ENCODE data around the gene HIGD1B.
"Not testable (repeated sequence)": the region's sequence is repeated elsewhere in the genome, so short reads cannot be mapped to it uniquely, and the experiment has no call there.

The HIGD1B gene
- total RNA-seq = 0 reads per million in 2 donors

- no peak for DNase-seq
Measured at GRCh38 chr17:44847586-44847985, at the start of gene HIGD1B. Gene HIGD1B, plus strand, starts transcription at chr17:44847883. Its CDS starts 270 bp downstream, at chr17:44848153.

- no peak for DNase-seq
Measured at GRCh38 chr17:44798356-44798755, 49.3 kb upstream of the HIGD1B start.

- no peak for DNase-seq
Measured at GRCh38 chr17:44801880-44802279, 45.8 kb upstream of the HIGD1B start.

- DNase-seq = no peak
Measured at GRCh38 chr17:44804302-44805089, 43.2 kb upstream of the HIGD1B start.

GRCh38 chr17:44807093-44807816 lies 40.4 kb upstream of the HIGD1B start:
- DNase-seq = no peak

GRCh38 chr17:44807817-44808155 lies 39.9 kb upstream of the HIGD1B start:
- no peak for DNase-seq

GRCh38 chr17:44808156-44808555 lies 39.5 kb upstream of the HIGD1B start:
- DNase-seq = no peak

- DNase-seq = not testable (repeated sequence)
Measured at GRCh38 chr17:44808656-44809388, 38.9 kb upstream of the HIGD1B start.

GRCh38 chr17:44812263-44812662 lies 35.4 kb upstream of the HIGD1B start:
- no peak for DNase-seq

- DNase-seq = not testable (repeated sequence)
Measured at GRCh38 chr17:44818508-44818907, 29.2 kb upstream of the HIGD1B start.

- DNase-seq = no peak
Measured at GRCh38 chr17:44820631-44821212, 27.0 kb upstream of the HIGD1B start.

- DNase-seq = not testable (repeated sequence)
Measured at GRCh38 chr17:44825236-44825635, 22.4 kb upstream of the HIGD1B start.

- no peak for DNase-seq
Measured at GRCh38 chr17:44826123-44826790, 21.4 kb upstream of the HIGD1B start.

GRCh38 chr17:44827863-44828262 lies 19.8 kb upstream of the HIGD1B start:
- DNase-seq = no peak

- peak in 1 of 5 experiments; percentile 42 for DNase-seq
Measured at GRCh38 chr17:44828919-44829522, 18.7 kb upstream of the HIGD1B start.

- peak in 1 of 5 experiments; percentile 22 for DNase-seq
Measured at GRCh38 chr17:44829523-44830358, 17.9 kb upstream of the HIGD1B start, which contains the start of gene GJC1. Gene GJC1, minus strand, starts transcription at chr17:44830287. Its CDS starts 24,470 bp downstream, at chr17:44805817.

- no peak for DNase-seq
Measured at GRCh38 chr17:44830359-44831288, 17.1 kb upstream of the HIGD1B start.

- no peak for DNase-seq
Measured at GRCh38 chr17:44831371-44831770, 16.3 kb upstream of the HIGD1B start.

GRCh38 chr17:44832805-44833204 lies 14.9 kb upstream of the HIGD1B start:
- no peak for DNase-seq

- no peak for DNase-seq
Measured at GRCh38 chr17:44837196-44837595, 10.5 kb upstream of the HIGD1B start.
